ENCODE data around the gene SCAMP2.

SCAMP2 gene

DNA sequence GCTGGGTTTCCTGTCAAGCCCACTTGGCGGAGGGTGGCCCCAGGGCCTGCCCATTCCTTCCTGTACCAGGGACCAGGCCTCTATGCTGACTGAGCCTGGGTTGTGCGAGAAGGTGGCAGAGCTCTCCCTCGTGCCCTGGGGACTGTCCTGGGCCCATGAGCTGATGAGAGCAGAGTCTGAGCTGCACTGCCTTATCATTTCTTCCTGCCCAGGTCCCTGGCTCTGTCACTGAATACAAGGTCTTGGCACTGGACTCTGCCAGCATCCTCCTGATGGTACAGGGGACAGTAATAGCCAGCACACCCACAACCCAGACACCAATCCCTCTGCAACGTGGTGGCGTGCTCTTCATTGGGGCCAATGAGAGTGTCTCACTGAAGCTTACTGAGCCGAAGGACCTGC, 24.1 kb upstream of the SCAMP2 start:
- TF ChIP-seq NFIC (IDR thresholded peaks at IDR 0.05) (no peak), USF1 (IDR thresholded peaks at IDR 0.05) (no peak), EGR1 (IDR thresholded peaks at IDR 0.05) (no peak; the same call in 1 of the 2 replicates), EP300 (IDR thresholded peaks at IDR 0.05; ENCODE audit: borderline replicate concordance) (no peak), TEAD4 (IDR thresholded peaks at IDR 0.05) (no peak), ZBTB7A (IDR thresholded peaks at IDR 0.05; ENCODE audit: low read depth) (no peak)

DNA sequence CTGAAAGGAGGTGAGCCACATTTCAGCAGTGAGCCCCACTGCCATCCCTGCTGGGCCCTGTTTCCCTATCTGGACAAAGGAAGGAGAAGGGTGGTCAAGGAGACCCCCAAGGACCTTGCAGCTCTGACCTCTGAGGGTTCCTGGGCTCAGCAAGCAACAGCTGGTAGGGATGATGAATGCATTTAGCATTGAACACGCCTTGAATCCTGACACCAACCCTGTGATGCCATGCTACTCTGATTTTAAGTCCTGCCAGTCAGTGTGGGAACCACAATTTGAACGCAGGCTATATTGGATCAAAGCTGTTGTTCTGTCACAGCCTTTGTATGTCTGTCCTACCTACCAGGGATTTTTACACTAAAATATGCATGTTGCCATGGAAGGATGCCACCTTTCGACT, 23.2 kb upstream of the SCAMP2 start:
- no peak for TF ChIP-seq RAD21 (IDR thresholded peaks at IDR 0.05; ENCODE audit: low read depth)
- no peak for TF ChIP-seq TCF12 (IDR thresholded peaks at IDR 0.05; ENCODE audit: low read depth)

DNA sequence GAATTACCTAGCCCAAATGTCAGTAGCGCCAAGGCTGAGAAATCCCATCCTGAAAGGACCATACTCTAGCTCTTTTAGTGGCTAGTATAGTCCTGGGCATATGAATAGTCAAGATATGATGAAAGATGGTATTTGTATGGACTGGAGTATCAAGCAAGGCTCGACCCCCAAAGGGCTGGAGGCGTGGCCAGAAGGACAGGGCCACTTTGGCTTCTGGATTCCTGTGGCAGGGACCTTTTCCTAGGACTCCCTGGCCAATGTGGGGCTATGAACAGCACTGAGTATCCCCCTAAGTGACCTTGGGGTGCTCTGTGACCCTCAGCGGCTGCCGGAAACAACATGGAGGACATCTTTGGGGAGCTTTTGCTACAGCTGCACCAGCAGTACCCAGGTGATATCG, 22.7 kb upstream of the SCAMP2 start:
- TF ChIP-seq TAF1 (IDR thresholded peaks at IDR 0.05; ENCODE audit: low read depth) (no peak), RAD21 (IDR thresholded peaks at IDR 0.05; ENCODE audit: low read depth) (no peak), NFIC (IDR thresholded peaks at IDR 0.05) (no peak), ZBTB7A (IDR thresholded peaks at IDR 0.05; ENCODE audit: low read depth) (no peak), CEBPB (IDR thresholded peaks at IDR 0.05) (no peak), TCF12 (IDR thresholded peaks at IDR 0.05; ENCODE audit: low read depth) (no peak), MAX (IDR thresholded peaks at IDR 0.05) (no peak), USF1 (IDR thresholded peaks at IDR 0.05) (no peak)

GRCh38 chr15:74893627-74894026, 20.5 kb upstream of the SCAMP2 start:
- TF ChIP-seq YY1 (IDR thresholded peaks at IDR 0.05; ENCODE audit: low read depth) (no peak), CREB1 (IDR thresholded peaks at IDR 0.05; ENCODE audit: low read depth) (no peak), EGR1 (IDR thresholded peaks at IDR 0.05) (no peak), ZBTB7A (IDR thresholded peaks at IDR 0.05; ENCODE audit: low read depth) (no peak)

DNA sequence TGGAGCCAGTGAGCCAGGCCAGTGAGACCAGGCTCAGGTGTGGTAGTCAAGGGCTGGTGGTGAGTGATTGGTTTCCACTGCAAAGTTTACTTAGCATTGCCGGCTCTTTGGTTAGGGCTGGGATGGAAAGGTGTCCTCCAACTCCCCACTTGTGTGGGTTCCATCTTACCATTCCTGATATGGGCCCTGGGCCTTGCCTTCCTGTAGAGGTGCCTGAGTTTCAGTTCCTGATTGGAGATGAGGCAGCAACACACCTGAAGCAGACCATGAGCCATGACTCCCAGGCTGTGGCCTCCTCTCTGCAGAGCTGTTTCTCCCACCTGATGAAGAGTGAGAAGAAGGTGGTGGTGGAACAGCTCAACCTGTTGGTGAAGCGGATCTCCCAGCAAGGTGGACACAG, 19.8 kb upstream of the SCAMP2 start:
- TF ChIP-seq CREB1 (IDR thresholded peaks at IDR 0.05; ENCODE audit: low read depth), result no peak
- no peak for TF ChIP-seq YY1 (IDR thresholded peaks at IDR 0.05; ENCODE audit: low read depth)
- no peak for TF ChIP-seq EP300 (IDR thresholded peaks at IDR 0.05; ENCODE audit: borderline replicate concordance)
- no peak for TF ChIP-seq TEAD4 (IDR thresholded peaks at IDR 0.05)
- TF ChIP-seq ZBTB7A (IDR thresholded peaks at IDR 0.05; ENCODE audit: low read depth), result no peak
- TF ChIP-seq NFIC (IDR thresholded peaks at IDR 0.05), result no peak
- TF ChIP-seq TCF12 (IDR thresholded peaks at IDR 0.05; ENCODE audit: low read depth), result no peak
- TF ChIP-seq, protein P1, sequence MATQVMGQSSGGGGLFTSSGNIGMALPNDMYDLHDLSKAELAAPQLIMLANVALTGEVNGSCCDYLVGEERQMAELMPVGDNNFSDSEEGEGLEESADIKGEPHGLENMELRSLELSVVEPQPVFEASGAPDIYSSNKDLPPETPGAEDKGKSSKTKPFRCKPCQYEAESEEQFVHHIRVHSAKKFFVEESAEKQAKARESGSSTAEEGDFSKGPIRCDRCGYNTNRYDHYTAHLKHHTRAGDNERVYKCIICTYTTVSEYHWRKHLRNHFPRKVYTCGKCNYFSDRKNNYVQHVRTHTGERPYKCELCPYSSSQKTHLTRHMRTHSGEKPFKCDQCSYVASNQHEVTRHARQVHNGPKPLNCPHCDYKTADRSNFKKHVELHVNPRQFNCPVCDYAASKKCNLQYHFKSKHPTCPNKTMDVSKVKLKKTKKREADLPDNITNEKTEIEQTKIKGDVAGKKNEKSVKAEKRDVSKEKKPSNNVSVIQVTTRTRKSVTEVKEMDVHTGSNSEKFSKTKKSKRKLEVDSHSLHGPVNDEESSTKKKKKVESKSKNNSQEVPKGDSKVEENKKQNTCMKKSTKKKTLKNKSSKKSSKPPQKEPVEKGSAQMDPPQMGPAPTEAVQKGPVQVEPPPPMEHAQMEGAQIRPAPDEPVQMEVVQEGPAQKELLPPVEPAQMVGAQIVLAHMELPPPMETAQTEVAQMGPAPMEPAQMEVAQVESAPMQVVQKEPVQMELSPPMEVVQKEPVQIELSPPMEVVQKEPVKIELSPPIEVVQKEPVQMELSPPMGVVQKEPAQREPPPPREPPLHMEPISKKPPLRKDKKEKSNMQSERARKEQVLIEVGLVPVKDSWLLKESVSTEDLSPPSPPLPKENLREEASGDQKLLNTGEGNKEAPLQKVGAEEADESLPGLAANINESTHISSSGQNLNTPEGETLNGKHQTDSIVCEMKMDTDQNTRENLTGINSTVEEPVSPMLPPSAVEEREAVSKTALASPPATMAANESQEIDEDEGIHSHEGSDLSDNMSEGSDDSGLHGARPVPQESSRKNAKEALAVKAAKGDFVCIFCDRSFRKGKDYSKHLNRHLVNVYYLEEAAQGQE (IDR thresholded peaks at IDR 0.05; ENCODE audit: low read depth), result no peak
- no peak for TF ChIP-seq EGR1 (IDR thresholded peaks at IDR 0.05)
- TF ChIP-seq MAX (IDR thresholded peaks at IDR 0.05), result no peak

GRCh38 chr15:74892313-74892712, 19.1 kb upstream of the SCAMP2 start:
- TF ChIP-seq TAF1 (IDR thresholded peaks at IDR 0.05; ENCODE audit: low read depth), result no peak
- TF ChIP-seq NFIC (IDR thresholded peaks at IDR 0.05), result peak; percentile 46

- no peak for TF ChIP-seq USF1 (IDR thresholded peaks at IDR 0.05)
- TF ChIP-seq, protein P1 (IDR thresholded peaks at IDR 0.05; ENCODE audit: low read depth), result no peak
These were observed 18.3 kb upstream of the SCAMP2 start for GRCh38 chr15:74891469-74891868.

DNA sequence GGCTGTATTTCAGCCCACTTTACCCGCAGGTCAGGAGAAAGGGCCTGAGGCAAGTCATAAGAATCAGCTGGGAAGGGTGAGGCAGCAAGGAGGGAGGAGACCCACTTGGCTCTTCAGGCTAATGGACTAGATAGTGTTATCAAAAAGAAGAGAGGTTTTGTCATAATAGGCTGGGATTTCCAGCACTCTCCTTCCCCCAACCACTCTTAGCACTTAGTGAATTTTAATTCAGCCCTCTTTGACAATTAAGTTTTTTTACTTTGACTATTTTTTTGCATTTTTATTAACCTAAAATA, 17.4 kb upstream of the SCAMP2 start:
- TF ChIP-seq RAD21 (IDR thresholded peaks at IDR 0.05; ENCODE audit: low read depth) (no peak), TEAD4 (IDR thresholded peaks at IDR 0.05) (no peak), USF1 (IDR thresholded peaks at IDR 0.05) (no peak), CREB1 (IDR thresholded peaks at IDR 0.05; ENCODE audit: low read depth) (no peak), ZBTB7A (IDR thresholded peaks at IDR 0.05; ENCODE audit: low read depth) (no peak), EGR1 (IDR thresholded peaks at IDR 0.05) (no peak)

Measured in Ishikawa (cell line).